ENCODE measurements around the gene FAM50B.

Gene FAM50B

DNA sequence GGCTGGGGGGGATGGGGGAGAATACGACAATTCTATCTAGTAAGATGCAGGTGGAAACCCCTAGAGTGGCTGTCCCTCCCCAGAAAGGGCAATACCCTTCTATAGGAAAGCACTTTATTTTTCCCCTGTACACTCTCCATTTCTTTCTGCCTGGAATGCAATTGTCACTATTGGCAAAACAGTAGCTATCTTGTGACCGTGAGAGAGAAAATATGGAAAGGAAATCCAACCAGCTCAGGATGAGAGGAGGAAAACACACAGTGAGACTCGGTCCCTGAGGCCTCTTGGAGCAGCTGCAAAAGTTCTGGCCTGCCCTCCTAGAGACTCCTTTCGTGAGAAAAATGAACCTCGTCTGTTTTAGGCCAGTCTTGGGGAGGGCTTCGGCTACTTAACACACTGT, 43.4 kb downstream of the FAM50B start:
- H3K4me3 ChIP-seq (replicated peaks; ENCODE audit: low read depth, low read length), result no peak overlapping the region
- no peak for DNase-seq (ENCODE audit: extremely low read depth, low read depth)
- no peak for TF ChIP-seq CTCF (IDR thresholded peaks at IDR 0.05; ENCODE audit: low read depth, low read length, missing control alignments)

- TF ChIP-seq CTCF (IDR thresholded peaks at IDR 0.05; ENCODE audit: low read depth, low read length, missing control alignments), result no peak
- no peak overlapping the region for H3K4me3 ChIP-seq (replicated peaks; ENCODE audit: low read depth, low read length)
- no peak for DNase-seq (ENCODE audit: extremely low read depth, low read depth)
Observed at GRCh38 chr6:3893487-3893886, 44.3 kb downstream of the FAM50B start.

GRCh38 chr6:3893917-3894316, 44.7 kb downstream of the FAM50B start:
- TF ChIP-seq CTCF (IDR thresholded peaks at IDR 0.05; ENCODE audit: low read depth, low read length, missing control alignments), result no peak
- H3K4me3 ChIP-seq (replicated peaks; ENCODE audit: low read depth, low read length), result no peak overlapping the region
- no peak for DNase-seq (ENCODE audit: extremely low read depth, low read depth)

DNA sequence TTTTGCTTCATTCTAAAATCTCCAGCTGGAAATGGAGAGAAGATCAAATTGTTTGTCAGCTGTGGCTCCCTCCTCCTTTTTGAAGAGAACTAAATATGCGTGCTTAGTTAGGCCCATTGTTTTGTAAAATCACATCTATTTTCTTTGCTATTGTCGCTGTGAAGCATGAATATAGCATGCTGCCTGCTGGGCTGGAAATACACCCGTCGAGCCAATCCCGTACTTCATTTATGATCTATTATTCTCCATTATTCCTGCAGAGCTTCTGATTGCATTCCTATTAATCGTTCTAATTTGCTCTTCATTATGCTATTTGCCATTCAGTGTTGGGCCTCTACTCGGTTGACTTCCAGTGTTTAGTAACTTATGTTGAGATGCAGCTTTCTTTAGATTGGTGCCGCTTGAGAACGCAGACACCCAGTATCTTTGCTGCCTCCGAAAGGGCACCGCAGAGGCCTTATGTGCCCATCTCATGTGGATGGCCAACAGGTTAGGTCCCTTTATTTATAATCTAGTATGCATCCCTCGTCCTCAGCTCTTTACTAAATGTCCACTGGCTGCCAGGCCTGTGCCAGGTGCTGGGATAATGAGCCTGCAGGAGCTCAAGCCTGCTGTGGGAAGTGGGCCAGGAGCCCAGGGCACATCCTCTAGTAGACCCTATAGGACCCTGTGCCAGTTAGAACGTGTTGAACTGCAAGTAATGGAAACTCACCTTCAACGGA, 45.6 kb downstream of the FAM50B start:
- TF ChIP-seq CTCF (IDR thresholded peaks at IDR 0.05; ENCODE audit: low read depth, low read length, missing control alignments), result no peak
- DNase-seq (ENCODE audit: extremely low read depth, low read depth), result no peak
- no peak overlapping the region for H3K4me3 ChIP-seq (replicated peaks; ENCODE audit: low read depth, low read length)

DNA sequence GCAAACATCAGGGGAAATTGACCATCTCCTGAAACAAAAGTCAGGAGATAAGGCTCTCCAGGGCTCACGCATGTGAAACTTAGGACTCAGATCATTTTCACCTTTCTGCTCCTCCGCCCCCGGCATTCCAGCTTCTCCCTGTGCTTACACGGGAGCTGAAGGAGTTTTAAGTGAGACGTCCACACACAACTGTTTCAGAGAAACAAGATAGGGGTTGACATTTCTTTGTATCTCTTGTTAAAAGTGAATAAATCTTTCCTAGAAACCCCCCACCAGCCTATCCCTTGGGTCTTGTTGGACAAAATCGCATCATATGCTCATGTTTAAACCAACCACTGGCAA, 46.1 kb downstream of the FAM50B start:
- DNase-seq (ENCODE audit: extremely low read depth, low read depth), result no peak
- no peak overlapping the region for H3K4me3 ChIP-seq (replicated peaks; ENCODE audit: low read depth, low read length)
- no peak for TF ChIP-seq CTCF (IDR thresholded peaks at IDR 0.05; ENCODE audit: low read depth, low read length, missing control alignments)

DNA sequence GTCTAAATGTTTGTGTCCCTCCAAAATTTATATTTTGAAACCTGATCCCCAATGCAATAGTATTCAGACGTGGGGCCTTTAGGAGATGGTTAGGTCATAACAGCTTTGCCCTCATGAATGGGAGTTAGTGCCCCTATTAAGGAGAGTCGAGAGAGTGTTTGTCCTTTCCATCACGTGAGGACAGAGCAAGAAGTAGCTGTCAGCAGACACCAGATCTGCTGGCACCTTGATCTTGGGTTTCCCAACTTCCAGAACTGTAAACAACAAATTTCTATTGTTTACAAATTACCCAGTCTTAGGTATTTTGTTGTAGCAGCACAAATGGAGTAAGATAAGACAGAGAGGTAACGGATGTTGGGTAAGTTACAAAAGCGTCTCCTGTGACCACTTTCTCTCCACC, 46.6 kb downstream of the FAM50B start:
- DNase-seq (ENCODE audit: extremely low read depth, low read depth), result no peak
- no peak overlapping the region for H3K4me3 ChIP-seq (replicated peaks; ENCODE audit: low read depth, low read length)
- no peak for TF ChIP-seq CTCF (IDR thresholded peaks at IDR 0.05; ENCODE audit: low read depth, low read length, missing control alignments)
